Fibroblast of the aortic adventitia (primary cell): ENCODE measurements around the gene BRME1. TPM values are rescaled to one million over a fixed set of nuclear protein-coding genes. Genes with fewer than 3 reads are reported as not detected.

ENCODE experiments used
- DNase-seq: peaks from one replicate; pipeline ENCODE4 v3.0.0-alpha.2; 2010; ENCODE audit warnings: low read depth
- H3K4me3 ChIP-seq: 2 replicates; pipeline ENCODE4 v1.5.1; 2011; ENCODE audit warnings: low read depth, mild to moderate bottlenecking, control low read depth, low read length, moderate library complexity
- total RNA-seq: library from RNA; depleted of rRNA; stranded (reverse); fragments of >200 nt; gene quantifications from 2 replicates; pipeline ENCODE4 v1.2.3, GENCODE V29; 2012; ENCODE audit warnings: low replicate concordance
- TF ChIP-seq, protein P1 (sequence below): IDR thresholded peaks from 2 replicates; pipeline ENCODE4 v1.5.1; 2011; ENCODE audit warnings: mild to moderate bottlenecking, low read length, control low read depth, inconsistent platforms; ENCODE audit not compliant: insufficient read depth

The BRME1 gene
- 1.5 and 1.8 TPM in 2 replicates for total RNA-seq

DNA sequence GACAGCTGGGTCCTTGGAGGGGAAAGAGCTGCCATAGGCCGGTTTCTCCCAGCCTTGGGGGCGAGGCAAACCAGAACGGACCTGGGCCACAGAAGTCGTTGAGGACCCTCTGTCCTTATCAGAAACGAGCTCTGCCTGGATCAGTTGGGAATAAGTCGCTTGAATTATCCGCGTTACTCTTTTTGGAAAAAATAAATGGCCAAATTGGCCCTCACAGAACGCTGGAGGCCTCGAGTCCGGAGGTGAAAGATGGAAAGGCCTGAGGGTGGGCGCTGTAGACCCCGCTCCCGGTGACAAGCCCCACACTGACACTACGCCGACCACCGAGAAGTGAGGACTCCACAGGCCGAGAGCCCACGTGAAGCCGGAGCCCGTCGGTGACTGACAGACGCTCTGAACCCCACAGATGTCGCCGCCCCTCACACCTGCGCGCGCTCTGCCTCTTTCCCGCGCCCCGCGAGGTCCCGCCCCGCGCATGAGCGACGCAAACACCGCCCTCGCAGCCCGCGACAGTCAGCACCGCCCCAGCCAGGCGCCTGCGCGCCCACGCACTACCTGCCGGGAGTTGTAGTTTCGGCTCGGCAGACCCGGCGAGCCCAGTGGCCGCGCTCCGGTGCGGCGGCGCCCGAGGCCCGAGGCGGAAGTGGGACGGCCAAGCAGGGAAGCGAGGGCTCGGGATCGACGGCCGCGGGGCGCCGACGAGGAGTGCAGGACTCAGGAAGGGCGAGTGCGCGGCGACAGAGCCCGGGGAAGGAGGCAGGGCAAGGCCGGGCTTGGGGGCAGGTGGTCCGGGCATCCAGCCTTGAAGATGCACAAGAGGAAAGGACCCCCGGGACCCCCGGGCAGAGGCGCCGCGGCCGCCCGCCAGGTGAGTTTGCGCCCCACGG is at the start of gene BRME1, which contains the start of gene CC2D1A:
TSS of gene BRME1 (minus strand) at position 484 of the 887 bp plus-strand sequence. CDS start 1,225 bp downstream, outside the sequence.
TSS of gene CC2D1A (plus strand) at position 568 of the 887 bp plus-strand sequence. CDS start at position 809, 241 bp downstream.
- peak within 1 kb of the TSS; percentile 95 for H3K4me3 ChIP-seq
- TF ChIP-seq, protein P1, sequence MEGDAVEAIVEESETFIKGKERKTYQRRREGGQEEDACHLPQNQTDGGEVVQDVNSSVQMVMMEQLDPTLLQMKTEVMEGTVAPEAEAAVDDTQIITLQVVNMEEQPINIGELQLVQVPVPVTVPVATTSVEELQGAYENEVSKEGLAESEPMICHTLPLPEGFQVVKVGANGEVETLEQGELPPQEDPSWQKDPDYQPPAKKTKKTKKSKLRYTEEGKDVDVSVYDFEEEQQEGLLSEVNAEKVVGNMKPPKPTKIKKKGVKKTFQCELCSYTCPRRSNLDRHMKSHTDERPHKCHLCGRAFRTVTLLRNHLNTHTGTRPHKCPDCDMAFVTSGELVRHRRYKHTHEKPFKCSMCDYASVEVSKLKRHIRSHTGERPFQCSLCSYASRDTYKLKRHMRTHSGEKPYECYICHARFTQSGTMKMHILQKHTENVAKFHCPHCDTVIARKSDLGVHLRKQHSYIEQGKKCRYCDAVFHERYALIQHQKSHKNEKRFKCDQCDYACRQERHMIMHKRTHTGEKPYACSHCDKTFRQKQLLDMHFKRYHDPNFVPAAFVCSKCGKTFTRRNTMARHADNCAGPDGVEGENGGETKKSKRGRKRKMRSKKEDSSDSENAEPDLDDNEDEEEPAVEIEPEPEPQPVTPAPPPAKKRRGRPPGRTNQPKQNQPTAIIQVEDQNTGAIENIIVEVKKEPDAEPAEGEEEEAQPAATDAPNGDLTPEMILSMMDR = no peak
- DNase-seq = peak; percentile 75

DNA sequence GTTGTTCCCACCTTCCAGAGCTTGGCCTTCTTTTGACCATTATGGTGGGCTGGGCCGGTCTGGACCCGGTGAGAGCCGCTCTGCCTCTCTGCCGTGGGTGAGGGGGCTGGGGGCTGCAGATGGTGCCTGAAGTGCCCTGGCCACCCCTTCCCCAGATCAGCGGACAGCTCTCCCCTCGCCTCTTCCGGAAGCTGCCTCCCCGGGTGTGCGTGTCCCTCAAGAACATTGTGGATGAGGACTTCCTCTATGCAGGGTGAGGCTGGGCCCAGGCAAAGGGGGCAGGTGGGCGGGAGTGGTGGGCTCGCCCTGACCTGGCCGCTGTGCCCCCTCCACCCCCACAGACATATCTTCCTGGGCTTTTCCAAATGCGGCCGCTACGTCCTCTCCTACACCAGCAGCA is 48.3 kb upstream of the BRME1 start:
- DNase-seq = no peak
- H3K4me3 ChIP-seq = no peak overlapping the region
- TF ChIP-seq, protein P1 = no peak

DNA sequence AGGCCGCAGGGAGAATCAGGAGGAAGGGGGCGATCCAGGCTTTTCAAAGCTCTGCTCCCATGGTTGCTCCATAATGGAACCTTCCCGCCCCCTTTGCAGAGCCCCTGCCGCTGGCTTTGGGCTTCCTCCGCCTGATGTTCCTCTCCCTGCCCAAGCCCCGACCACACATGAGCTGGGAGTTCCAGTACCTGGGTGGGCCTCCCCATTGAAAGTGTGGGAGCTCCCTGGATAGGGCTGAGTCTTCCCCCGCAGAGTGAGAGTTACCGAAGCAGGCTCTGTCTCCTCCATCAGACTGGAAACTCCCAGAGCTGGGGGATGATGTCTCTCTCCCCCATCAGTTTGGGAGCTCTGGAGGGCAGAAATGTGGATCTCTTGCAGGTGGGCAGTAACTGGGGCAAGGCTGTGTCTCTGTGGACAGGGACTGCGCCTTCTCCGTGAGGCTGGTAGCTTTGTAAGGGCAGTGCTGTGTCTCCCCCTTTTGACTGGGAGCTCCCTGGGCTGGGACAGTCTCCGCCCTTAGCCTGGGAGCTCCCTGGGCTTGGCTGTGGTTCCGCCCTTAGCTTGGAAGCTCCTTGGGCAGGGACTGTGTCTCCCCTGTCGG is 47.1 kb upstream of the BRME1 start:
- peak overlapping the region; percentile 86 for H3K4me3 ChIP-seq
- TF ChIP-seq, protein P1 = peak; percentile 22
- DNase-seq = peak; percentile 57

DNA sequence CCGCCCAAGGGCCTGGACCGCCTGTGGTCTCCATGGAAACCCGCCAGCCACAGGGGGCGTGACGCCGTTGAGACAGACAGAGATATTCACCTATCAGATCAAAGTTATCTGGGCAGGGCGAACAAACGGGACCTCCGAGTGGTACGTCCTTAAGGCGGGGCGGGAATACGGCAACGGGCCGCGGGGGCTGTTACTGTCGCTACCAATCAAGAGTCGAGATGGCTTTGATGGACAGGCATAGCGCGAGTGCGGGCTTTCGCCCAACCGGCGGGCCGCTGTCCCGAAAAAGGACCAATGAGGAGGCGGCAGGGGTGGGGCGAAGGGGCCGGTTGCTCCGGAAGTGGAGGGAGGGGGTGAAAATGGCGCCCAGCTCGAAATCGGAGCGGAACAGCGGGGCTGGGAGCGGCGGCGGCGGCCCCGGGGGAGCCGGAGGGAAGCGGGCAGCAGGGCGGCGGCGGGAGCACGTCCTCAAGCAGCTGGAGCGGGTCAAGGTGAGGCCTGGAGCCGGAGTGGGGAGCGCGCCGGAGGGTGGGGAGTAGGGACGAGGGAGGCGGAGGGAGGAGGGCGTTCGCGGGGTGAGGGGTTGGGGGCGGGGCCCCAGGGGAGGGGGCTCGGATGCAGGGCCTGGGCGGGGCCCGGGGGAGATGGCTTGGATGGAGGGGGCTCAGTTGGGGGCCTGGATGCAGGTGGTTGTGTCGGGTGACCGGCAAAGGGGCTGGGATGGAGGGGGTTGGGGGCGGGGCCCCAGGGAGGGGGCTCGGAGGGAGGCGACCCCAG is 46.4 kb upstream of the BRME1 start, which contains the start of gene DCAF15:
TSS of gene DCAF15 (plus strand) at position 356 of the 777 bp plus-strand sequence. CDS start at position 360, 4 bp downstream.
- peak; percentile 99 for DNase-seq
- peak within 1 kb of the TSS; percentile 86 for H3K4me3 ChIP-seq
- TF ChIP-seq, protein P1 = no peak

DNA sequence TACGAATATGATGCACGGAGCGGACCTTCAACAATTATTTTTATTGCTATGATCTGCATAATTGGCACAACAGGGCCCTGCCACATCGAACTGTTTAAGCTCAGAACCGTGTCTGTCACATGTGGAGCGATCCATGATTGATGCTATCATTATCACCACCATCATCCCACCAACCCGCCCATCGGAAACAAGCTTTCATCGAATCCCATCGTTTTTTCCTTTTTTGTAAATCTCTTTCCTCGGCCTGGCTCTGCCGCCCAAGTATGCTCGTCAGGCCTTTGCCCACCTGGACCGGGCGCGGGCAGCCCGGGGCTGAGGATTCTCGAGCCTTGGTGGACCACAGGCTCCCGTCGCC is 45.9 kb upstream of the BRME1 start:
- TF ChIP-seq, protein P1 = no peak
- DNase-seq = no peak
- peak overlapping the region; percentile 69 for H3K4me3 ChIP-seq

DNA sequence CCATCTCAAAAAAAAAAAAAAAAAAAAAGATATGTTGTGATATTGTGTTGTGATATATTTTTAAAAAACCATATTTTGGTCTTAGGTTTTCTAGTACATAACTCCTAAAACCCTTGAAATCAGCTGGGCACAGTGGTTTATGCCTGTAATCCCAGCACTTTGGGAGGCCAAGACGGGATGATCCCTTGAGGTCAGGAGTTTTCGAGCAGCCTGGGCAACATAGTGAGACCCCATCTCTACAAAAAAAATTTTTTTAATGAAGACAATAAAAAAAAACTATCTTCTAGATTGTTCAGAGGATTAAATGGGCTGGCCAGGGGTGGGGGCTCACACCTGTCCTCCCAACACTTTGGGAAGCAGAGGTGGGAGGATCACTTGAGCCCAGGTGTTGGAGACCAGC is 45.1 kb upstream of the BRME1 start:
- TF ChIP-seq, protein P1 = no peak
- no peak overlapping the region for H3K4me3 ChIP-seq
- no peak for DNase-seq
